22Rv1 (cell line): ENCODE measurements around the gene PKIG.

Experiments used
- H3K27ac ChIP-seq: fragments of 450-650 bp; 2 replicates; pipeline ENCODE4 v1.5.1; 2017
- ZFX ChIP-seq: fragments of 450-650 bp; IDR thresholded peaks from 2 replicates; pipeline ENCODE4 v1.6.1; 2017; ENCODE audit warnings: antibody characterized with exemption, borderline replicate concordance
- TF ChIP-seq, protein P1 (sequence below): fragments of 450-650 bp; IDR thresholded peaks from 2 replicates; pipeline ENCODE4 v1.5.1; 2017; ENCODE audit warnings: mild to moderate bottlenecking

Gene PKIG

DNA sequence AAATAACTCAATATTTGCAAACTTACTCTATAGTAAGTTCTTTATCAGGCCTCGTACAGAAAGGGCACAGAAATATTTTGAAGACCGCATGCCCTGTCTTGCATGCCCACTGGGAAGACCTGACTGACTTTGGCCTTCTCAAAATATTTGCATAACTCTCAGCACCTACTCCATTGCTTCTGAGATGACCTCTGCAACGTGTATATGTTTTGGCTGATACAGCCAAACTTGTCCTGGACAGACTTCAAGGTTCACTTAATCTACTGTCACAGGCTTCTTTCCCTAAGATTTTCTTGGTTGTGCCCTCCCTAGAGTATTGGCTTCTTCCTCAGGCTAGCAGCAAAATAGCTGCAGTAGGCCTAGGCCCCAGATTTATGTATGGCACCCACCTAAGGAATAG, 39.0 kb upstream of the PKIG start:
- no peak overlapping the region for H3K27ac ChIP-seq
- TF ChIP-seq ZFX = no peak
- TF ChIP-seq, protein P1, sequence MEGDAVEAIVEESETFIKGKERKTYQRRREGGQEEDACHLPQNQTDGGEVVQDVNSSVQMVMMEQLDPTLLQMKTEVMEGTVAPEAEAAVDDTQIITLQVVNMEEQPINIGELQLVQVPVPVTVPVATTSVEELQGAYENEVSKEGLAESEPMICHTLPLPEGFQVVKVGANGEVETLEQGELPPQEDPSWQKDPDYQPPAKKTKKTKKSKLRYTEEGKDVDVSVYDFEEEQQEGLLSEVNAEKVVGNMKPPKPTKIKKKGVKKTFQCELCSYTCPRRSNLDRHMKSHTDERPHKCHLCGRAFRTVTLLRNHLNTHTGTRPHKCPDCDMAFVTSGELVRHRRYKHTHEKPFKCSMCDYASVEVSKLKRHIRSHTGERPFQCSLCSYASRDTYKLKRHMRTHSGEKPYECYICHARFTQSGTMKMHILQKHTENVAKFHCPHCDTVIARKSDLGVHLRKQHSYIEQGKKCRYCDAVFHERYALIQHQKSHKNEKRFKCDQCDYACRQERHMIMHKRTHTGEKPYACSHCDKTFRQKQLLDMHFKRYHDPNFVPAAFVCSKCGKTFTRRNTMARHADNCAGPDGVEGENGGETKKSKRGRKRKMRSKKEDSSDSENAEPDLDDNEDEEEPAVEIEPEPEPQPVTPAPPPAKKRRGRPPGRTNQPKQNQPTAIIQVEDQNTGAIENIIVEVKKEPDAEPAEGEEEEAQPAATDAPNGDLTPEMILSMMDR = no peak

DNA sequence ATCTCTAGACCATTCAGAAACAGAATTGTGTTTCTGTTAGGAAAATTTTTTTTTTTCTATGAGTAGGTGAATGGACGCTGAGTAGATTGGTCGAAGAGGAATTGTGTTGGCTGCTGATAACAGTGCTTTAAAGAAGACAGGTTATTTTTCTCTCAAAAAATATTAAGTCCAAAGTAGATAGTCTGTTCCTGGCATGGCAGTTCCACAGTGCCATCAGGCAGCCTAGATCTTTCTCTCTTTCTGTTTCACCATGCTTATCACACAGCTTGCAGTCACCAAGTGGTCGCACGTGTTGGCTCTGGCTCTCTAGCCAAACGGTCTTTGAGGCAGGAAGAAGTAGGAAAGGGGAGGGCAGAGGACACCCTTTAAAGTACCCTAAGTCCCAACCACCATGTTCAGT, 38.1 kb upstream of the PKIG start:
- TF ChIP-seq ZFX = no peak
- TF ChIP-seq, protein P1 = no peak

DNA sequence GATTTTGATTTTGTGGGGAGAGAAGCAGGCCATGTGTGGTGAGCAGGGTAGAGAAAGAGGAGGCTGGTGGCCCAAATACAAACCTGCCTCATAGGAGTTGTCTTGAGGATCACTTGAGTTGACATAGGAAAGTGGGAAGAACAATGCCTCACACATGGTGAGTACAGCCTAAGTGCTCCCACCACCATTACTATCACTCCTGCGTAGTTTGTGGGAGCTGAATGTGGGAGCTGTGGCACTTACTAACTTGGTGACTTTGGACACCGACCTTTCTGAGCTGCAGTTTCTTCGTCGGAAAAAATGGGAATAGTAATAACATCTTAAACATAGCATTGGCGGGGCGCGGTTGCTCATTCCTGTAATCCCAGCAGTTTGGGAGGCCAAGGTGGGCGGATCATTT, 35.0 kb upstream of the PKIG start:
- TF ChIP-seq ZFX = no peak
- TF ChIP-seq, protein P1 = no peak
- H3K27ac ChIP-seq = no peak overlapping the region

More for the DNA sequence above, 38.1 kb upstream of the PKIG start:
- H3K27ac ChIP-seq = no peak overlapping the region

DNA sequence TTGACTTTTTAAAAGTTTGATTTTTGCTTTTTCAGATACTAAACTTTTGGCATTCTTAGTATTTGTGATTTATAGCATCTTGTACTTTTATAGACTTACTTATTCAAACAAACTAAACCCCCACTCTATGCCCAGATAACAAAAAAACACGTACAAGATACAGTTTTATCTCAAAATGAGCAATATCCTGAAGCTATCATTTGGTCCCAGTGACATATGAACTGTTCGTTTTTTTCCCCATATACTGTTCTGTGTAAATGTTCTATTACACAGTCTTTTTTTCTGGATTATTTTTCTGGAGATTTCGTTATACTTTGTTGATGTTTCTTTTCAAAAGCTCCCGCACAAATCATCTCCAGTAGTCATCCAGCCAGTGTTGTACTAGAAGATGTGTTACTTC, 33.3 kb upstream of the PKIG start:
- TF ChIP-seq, protein P1 = no peak
- no peak for TF ChIP-seq ZFX

DNA sequence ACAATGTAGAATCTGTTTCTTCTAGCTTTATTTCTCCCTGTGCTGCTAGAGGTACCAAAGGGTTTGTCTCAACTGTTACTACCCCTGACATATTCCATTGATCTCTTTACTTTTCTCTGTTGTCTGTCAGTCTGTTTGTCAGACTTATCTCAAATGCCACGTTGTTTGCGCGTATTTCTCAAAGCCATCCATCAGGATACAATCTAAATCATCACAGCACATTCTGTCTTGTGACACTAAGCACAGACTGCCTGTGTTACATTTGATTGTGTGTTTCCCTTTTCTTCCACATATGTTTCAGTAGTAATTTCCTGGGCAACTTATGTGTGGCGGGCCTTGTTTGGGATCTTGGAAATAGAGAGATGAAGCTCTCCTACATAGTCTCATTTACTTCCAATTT, 30.3 kb upstream of the PKIG start:
- no peak for TF ChIP-seq ZFX
- TF ChIP-seq, protein P1 = no peak
- H3K27ac ChIP-seq = no peak overlapping the region

More for the DNA sequence above, 33.3 kb upstream of the PKIG start:
- no peak overlapping the region for H3K27ac ChIP-seq

DNA sequence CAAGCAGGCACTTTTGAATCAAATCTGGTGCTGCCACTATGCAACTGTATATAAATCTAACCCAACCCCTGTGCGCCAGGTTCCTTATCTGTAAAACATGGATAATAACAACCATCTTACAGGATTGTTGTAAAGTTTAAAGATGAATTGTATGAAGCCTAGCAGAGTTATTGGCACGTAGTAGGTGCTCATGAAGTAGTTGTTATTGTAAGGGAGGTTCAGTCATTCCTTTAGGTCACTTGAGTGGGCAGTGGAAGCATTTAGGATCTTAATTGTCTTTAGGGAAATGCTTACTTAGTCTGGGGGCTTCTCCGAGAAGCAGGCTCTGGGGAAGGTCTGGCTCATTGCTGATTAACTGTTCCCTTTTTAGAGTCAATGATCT, 29.8 kb upstream of the PKIG start:
- no peak for TF ChIP-seq ZFX
- TF ChIP-seq, protein P1 = no peak
- no peak overlapping the region for H3K27ac ChIP-seq

DNA sequence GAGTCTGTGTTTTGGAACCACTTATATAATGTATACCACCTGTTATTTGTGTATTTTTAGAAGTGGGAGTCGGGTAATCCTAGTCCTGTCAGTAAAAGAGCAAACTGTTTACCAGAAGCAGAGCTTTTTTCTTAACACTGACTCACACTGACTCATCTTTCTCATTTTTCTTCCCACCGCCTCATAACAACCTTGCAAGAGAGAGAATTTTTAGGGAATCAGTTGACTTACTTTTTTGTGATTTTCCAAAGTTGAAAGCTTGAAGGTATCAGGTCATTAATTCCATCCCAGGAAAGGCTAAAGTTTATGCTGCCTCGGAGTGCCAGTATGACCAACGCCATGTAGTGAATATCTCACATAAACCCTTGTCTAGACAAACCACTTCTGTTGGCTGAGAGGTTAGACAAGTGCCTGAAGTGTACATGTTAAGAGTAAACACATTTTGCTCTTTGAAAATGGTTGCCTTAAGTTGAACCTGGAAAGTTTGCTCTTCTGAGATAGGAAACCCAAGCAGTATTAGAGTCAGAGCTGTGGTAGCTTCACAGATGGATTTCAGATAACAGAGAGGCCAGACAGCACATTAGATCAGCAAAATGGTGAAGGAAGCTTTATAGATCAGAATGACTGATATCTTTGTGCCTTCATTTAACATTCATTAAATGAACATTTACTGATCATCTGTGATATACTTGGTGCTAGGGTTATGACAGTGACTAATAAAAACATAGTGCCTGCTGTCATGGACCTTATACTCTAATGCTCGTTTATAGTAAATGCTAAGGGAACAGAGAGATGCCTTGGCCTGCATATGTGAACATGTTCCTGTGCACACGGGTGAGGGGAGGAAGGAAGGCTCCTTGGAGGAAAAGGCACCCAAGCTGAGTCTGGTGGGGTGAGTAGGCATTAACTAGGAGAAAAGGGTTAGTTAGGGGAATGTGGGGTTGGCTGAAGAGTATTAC, 29.1 kb upstream of the PKIG start:
- H3K27ac ChIP-seq = no peak overlapping the region
- no peak for TF ChIP-seq ZFX
- TF ChIP-seq, protein P1 = no peak
